Suprapubic skin (tissue), 4 donors: ENCODE results near the gene HMOX2. TPM values are rescaled to one million over a fixed set of nuclear protein-coding genes. Genes with fewer than 3 reads are reported as not detected.

ENCODE experiments used
- DNase-seq, 2 donors: peaks; one replicate each; pipeline ENCODE4 v3.0.0-alpha.2; 2019; ENCODE audit warnings: low spot score in 2 of 2
- H3K27ac ChIP-seq: fragments of 200-600 bp; sonication (generic); one replicate; pipeline ENCODE4 v1.5.1; 2019
- H3K27me3 ChIP-seq: fragments of 200-600 bp; sonication (generic); one replicate; pipeline ENCODE4 v1.5.1; 2019
- H3K36me3 ChIP-seq: fragments of 200-600 bp; sonication (generic); one replicate; pipeline ENCODE4 v1.5.1; 2019
- H3K4me1 ChIP-seq: fragments of 200-600 bp; sonication (generic); one replicate; pipeline ENCODE4 v1.5.1; 2019
- H3K4me3 ChIP-seq: fragments of 200-600 bp; sonication (generic); one replicate; pipeline ENCODE4 v1.5.1; 2019; ENCODE audit warnings: mild to moderate bottlenecking
- H3K9me3 ChIP-seq: fragments of 200-600 bp; sonication (generic); one replicate; pipeline ENCODE4 v1.5.1; 2019
- CTCF ChIP-seq, 2 donors: fragments of 200-600 bp in 1 of 2; fragments of 450-650 bp in 1 of 2; sonication (generic) in 1 of 2; IDR thresholded peaks; one replicate each; pipeline ENCODE4 v1.5.1; 2016 to 2019; ENCODE audit warnings: antibody characterized with exemption in 2 of 2, mild to moderate bottlenecking in 1 of 2, moderate library complexity in 1 of 2
- EP300 ChIP-seq: sonication (generic); formaldehyde crosslinking; IDR thresholded peaks from one replicate; pipeline ENCODE4 v1.6.1; 2017; ENCODE audit warnings: antibody characterized with exemption
- POLR2A ChIP-seq, 2 donors: fragments of 450-650 bp; IDR thresholded peaks; one replicate each; pipeline ENCODE4 v1.6.1; 2017; ENCODE audit warnings: antibody characterized with exemption in 2 of 2, mild to moderate bottlenecking in 2 of 2, moderate library complexity in 2 of 2
- POLR2AphosphoS5 ChIP-seq, 3 donors: sonication (generic); formaldehyde crosslinking; IDR thresholded peaks; one replicate each; pipeline ENCODE4 v1.6.1; 2017; ENCODE audit warnings: antibody characterized with exemption in 3 of 3
- WGBS: methylation state at CpG from one replicate; pipeline ENCODE4 v1.1.5; 2018; 5-methylcytosine and 5-hydroxymethylcytosine counted together
- total RNA-seq, 4 donors: library from RNA; depleted of rRNA; stranded (reverse); fragments of >200 nt; gene quantifications; one replicate each; pipeline ENCODE4 v1.1.0, GENCODE V29; 2016

The HMOX2 gene
- total RNA-seq, 4 donors from 2014 or later, result 43.6 to 64.3 (median 52.7) TPM

GRCh38 chr16:4463522-4464163 is 12.6 kb upstream of the HMOX2 start:
- Histone ChIP-seq H3K9me3 (no peaks in the 10 kb centered on the region), H3K36me3 (peaks cover 72% of the 10 kb centered on the region), H3K27me3 (no peaks in the 10 kb centered on the region), H3K4me1 (no peaks in the 10 kb centered on the region), H3K4me3 (no peak overlapping the region), H3K27ac (no peak overlapping the region)
- no peak for DNase-seq
- WGBS, result 90% methylated on average over 22 of the region's 22 CpGs
- TF ChIP-seq CTCF (IDR thresholded peaks at IDR 0.05) (no peak), POLR2AphosphoS5 (IDR thresholded peaks at IDR 0.05) (no peak), EP300 (no peak), POLR2A (IDR thresholded peaks at IDR 0.05) (no peak)

GRCh38 chr16:4465977-4466779 is 10.0 kb upstream of the HMOX2 start:
- DNase-seq, result no peak
- Histone ChIP-seq H3K4me1 (no peaks in the 10 kb centered on the region), H3K9me3 (no peaks in the 10 kb centered on the region), H3K4me3 (no peak overlapping the region), H3K27ac (no peak overlapping the region), H3K27me3 (no peaks in the 10 kb centered on the region), H3K36me3 (peaks cover 79% of the 10 kb centered on the region)
- TF ChIP-seq POLR2AphosphoS5 (IDR thresholded peaks at IDR 0.05), result no peak
- TF ChIP-seq EP300, result no peak
- no peak for TF ChIP-seq CTCF (IDR thresholded peaks at IDR 0.05)
- 87% methylated on average over 23 of the region's 32 CpGs for WGBS

DNA sequence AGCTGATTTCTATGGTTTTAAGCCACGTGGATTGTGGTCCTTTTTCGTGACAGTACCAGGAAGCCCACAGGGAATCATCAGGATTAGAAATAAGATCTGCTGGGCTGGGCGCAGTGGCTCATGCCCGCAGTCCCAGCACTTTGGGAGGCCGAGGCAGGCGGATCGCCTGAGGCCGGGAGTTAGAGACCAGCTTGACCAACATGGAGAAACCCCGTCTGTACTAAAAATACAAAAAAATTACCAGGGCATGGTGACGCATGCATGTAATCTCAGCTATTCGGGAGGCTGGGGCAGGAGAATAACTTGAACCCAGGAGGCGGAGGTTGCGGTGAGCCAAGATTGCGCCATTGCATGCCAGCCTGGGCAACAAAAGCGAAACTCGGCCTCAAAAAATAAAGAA is 8.3 kb upstream of the HMOX2 start:
- Histone ChIP-seq H3K36me3 (peaks cover 70% of the 10 kb centered on the region), H3K9me3 (no peaks in the 10 kb centered on the region), H3K27ac (no peak overlapping the region), H3K4me1 (no peaks in the 10 kb centered on the region), H3K4me3 (no peak overlapping the region), H3K27me3 (no peaks in the 10 kb centered on the region)
- TF ChIP-seq POLR2AphosphoS5 (IDR thresholded peaks at IDR 0.05) (no peak), EP300 (no peak), CTCF (IDR thresholded peaks at IDR 0.05) (no peak), POLR2A (IDR thresholded peaks at IDR 0.05) (no peak)
- DNase-seq, result no peak
- WGBS, result 98% methylated on average over 16 of the region's 16 CpGs

GRCh38 chr16:4468972-4469371 is 7.2 kb upstream of the HMOX2 start:
- peaks cover 59% of the 10 kb centered on the region for H3K36me3 ChIP-seq
- 80% methylated on average over 10 of the region's 10 CpGs for WGBS
- TF ChIP-seq POLR2AphosphoS5 (IDR thresholded peaks at IDR 0.05) (no peak), POLR2A (IDR thresholded peaks at IDR 0.05) (no peak), CTCF (IDR thresholded peaks at IDR 0.05) (no peak), EP300 (no peak)

GRCh38 chr16:4471869-4472268 is 4.3 kb upstream of the HMOX2 start:
- Histone ChIP-seq H3K36me3 (peaks cover 30% of the 10 kb centered on the region), H3K27ac (no peak overlapping the region), H3K4me1 (peaks cover 27% of the 10 kb centered on the region), H3K4me3 (no peak overlapping the region), H3K9me3 (no peaks in the 10 kb centered on the region), H3K27me3 (no peaks in the 10 kb centered on the region)
- no peak for TF ChIP-seq EP300
- no peak for TF ChIP-seq POLR2AphosphoS5 (IDR thresholded peaks at IDR 0.05)
- no peak for TF ChIP-seq POLR2A (IDR thresholded peaks at IDR 0.05)
- no peak for TF ChIP-seq CTCF (IDR thresholded peaks at IDR 0.05)
- WGBS, result 90% methylated on average over 5 of the region's 5 CpGs
- no peak for DNase-seq

More at GRCh38 chr16:4468972-4469371, 7.2 kb upstream of the HMOX2 start:
- Histone ChIP-seq H3K9me3 (no peaks in the 10 kb centered on the region), H3K27me3 (no peaks in the 10 kb centered on the region), H3K4me1 (peaks cover 8% of the 10 kb centered on the region), H3K27ac (no peak overlapping the region), H3K4me3 (no peak overlapping the region)
- no peak for DNase-seq
